DOHH2 (cell line): Measurements from ENCODE around the gene GAST.

ENCODE experiments used
- EZH2phosphoT487 ChIP-seq: fragments of 200-600 bp; sonication (generic); IDR thresholded peaks from 2 replicates; pipeline ENCODE4 v1.6.1; 2017; ENCODE audit warnings: borderline replicate concordance, mild to moderate bottlenecking, antibody characterized with exemption, low read length, moderate library complexity, mixed read lengths
- TF ChIP-seq, protein P1 (sequence below): fragments of 200-600 bp; sonication (generic); IDR thresholded peaks from one replicate; pipeline ENCODE4 v1.5.1; 2014; ENCODE audit warnings: antibody characterized with exemption, mild to moderate bottlenecking, low read depth, low read length; ENCODE audit not compliant: poor library complexity, severe bottlenecking

GRCh38 chr17:41717408-41718286, 5.5 kb downstream of the GAST start:
- TF ChIP-seq, protein P1, sequence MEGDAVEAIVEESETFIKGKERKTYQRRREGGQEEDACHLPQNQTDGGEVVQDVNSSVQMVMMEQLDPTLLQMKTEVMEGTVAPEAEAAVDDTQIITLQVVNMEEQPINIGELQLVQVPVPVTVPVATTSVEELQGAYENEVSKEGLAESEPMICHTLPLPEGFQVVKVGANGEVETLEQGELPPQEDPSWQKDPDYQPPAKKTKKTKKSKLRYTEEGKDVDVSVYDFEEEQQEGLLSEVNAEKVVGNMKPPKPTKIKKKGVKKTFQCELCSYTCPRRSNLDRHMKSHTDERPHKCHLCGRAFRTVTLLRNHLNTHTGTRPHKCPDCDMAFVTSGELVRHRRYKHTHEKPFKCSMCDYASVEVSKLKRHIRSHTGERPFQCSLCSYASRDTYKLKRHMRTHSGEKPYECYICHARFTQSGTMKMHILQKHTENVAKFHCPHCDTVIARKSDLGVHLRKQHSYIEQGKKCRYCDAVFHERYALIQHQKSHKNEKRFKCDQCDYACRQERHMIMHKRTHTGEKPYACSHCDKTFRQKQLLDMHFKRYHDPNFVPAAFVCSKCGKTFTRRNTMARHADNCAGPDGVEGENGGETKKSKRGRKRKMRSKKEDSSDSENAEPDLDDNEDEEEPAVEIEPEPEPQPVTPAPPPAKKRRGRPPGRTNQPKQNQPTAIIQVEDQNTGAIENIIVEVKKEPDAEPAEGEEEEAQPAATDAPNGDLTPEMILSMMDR, result no peak
- TF ChIP-seq EZH2phosphoT487, result no peak
